ENCODE results near the gene MORN1.

Gene MORN1

DNA sequence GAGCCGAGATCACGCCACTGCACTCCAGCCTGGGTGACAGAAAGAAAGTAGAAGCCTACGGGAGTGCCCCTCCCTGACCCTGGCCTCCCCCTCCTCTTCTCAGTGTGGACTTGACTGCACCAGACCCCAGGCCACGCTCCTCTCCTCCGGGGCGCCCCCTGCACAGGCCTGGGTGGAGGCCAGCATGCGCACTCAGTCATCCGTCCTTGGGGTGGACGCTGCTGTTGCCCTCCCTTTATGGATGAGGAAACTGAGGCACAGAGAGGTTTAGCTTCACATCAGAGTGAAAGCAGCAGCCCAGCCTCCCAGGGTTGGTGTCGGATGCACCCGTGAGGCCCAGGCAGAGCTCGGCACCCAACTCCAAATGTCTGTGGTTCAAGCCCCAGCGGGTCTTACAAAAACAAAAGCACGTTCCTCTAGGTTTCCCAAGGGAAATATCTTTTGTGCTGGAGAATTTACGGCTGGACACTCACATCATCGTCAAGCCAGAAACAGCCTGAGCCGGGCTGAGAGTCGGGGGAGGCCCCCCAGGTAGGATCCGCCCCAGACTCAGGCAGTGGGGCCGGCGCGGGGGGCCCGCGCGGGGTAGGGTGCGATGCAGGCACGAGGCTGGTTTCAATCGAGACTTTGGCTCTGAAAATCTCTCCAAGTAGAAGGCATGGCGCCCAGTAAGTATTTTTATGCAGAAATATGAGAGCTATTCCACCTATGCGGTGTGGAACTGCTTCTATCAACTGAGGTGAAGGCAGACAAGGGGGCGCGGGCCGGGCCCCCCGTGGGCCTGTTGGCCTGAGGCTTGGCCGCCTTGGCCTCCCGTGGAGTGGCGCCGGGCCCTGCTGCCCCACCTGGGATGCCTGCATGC, 36.6 kb downstream of the MORN1 start:
- TF ChIP-seq ZNF274 (IDR thresholded peaks at IDR 0.05; ENCODE audit: low read depth, low read length), result no peak
- H3K4me3 ChIP-seq (ENCODE audit: low read length), result no peak overlapping the region

DNA sequence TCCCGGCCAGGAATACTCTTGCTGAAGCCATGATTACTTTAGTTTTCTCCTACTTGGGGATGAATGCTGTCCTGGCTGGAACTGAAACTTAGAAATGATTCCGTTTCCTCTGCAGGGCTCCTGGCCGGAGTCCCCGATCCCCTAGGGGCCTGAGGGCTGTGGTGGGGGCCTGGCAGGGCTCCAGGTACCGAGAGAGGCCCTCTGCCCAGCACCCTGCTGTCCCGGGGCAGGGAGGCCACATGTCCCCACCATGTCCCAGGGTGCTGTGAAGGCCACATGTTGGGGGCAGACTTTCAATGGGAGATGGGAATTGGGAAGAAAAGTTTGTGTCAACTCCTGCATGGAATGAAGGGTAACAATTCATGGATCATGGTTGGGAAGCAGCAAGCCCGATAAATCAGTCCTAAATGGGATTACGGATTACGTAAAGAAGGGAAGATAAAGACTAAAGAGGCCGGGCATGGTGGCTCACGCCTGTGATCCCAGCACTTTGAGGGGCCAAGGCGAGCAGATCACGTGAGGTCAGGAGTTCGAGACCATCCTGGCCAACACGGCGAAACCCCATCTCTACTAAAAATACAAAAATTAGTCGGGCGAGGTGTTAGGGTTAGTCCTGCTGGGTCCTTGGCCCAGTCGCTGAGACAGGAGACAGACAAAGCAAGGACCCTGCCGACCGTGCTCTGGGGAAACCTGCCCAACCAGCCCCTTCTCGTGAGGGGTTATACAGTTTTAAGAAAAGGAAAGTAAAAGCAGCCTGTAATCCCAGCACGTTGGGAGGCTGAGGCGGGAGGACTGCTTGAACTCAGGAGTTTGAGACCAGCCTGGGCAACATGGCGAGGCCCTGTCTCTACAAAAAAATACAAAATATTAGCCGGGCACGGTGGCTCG, 37.6 kb downstream of the MORN1 start:
- no peak overlapping the region for H3K4me3 ChIP-seq (ENCODE audit: low read length)
- no peak for TF ChIP-seq ZNF274 (IDR thresholded peaks at IDR 0.05; ENCODE audit: low read depth, low read length)

GRCh38 chr1:2352897-2353550, 38.3 kb downstream of the MORN1 start:
- no peak for TF ChIP-seq ZNF274 (IDR thresholded peaks at IDR 0.05; ENCODE audit: low read depth, low read length)
- no peak overlapping the region for H3K4me3 ChIP-seq (ENCODE audit: low read length)

GRCh38 chr1:2352341-2352896, 38.9 kb downstream of the MORN1 start:
- no peak for TF ChIP-seq ZNF274 (IDR thresholded peaks at IDR 0.05; ENCODE audit: low read depth, low read length)
- no peak overlapping the region for H3K4me3 ChIP-seq (ENCODE audit: low read length)

- no peak for TF ChIP-seq ZNF274 (IDR thresholded peaks at IDR 0.05; ENCODE audit: low read depth, low read length)
- H3K4me3 ChIP-seq (ENCODE audit: low read length), result no peak overlapping the region
Observed at GRCh38 chr1:2351723-2352122, 39.6 kb downstream of the MORN1 start.

DNA sequence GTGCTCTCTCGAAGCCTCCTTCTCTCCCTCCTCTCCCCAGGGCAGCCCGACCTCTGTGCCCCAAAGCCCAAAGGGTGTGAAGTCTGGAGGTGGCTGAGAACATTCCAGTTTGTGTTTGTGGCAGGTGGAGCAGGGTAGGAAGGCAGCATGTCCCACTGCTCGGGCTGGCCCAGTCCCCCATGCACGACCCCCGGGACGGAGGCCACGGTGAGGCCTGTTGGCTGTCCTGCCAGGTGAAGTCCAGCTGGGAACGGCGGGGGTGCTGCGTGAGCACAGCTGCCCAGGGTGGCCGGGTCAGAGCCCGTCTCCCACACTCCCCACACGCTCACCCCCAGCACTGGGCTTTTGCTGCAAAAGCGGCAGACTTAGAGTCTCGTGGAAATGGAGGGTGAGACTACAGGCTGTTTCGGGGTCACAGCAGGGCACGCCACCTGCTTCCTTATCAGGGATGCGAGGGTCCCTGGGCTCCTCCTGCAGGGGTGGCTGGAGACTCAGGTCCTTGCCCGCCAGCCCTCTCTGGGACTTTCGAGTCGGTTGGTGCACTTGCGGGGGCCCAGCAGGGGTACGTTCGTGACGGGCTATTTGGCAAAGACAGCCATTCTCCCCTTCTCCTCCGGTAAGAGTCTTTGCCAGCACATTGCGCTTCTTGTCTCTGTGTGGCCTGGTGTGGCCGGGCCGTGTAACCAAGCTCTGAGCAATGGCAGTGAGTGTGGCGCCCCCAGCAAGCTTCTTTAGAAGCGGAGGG, 40.3 kb downstream of the MORN1 start:
- no peak for TF ChIP-seq ZNF274 (IDR thresholded peaks at IDR 0.05; ENCODE audit: low read depth, low read length)
- H3K4me3 ChIP-seq (ENCODE audit: low read length), result no peak overlapping the region

DNA sequence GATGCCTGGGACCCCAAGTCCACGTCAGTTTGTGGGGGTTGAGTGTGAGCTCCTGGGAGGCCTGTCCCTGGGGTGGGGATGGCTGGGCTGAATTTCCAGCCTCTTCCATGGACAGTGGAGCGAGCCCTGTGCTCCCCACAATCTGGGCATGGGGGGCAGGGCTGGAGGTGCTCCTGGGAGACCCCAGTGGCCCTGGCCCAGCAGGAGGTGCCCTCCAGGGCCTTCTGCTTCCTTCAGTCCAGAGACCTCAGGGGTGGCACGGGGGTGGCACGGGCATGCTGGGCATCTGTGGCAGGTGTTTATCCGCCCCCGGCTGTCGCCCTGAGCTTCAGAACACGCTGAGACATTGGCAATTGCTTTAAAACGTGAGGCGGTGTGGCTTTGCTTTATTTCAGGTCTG, 40.9 kb downstream of the MORN1 start:
- no peak overlapping the region for H3K4me3 ChIP-seq (ENCODE audit: low read length)
- no peak for TF ChIP-seq ZNF274 (IDR thresholded peaks at IDR 0.05; ENCODE audit: low read depth, low read length)

- no peak for TF ChIP-seq ZNF274 (IDR thresholded peaks at IDR 0.05; ENCODE audit: low read depth, low read length)
- H3K4me3 ChIP-seq (ENCODE audit: low read length), result no peak overlapping the region
Observed at GRCh38 chr1:2349806-2350205, 41.5 kb downstream of the MORN1 start.

- no peak for TF ChIP-seq ZNF274 (IDR thresholded peaks at IDR 0.05; ENCODE audit: low read depth, low read length)
- H3K4me3 ChIP-seq (ENCODE audit: low read length), result no peak overlapping the region
Observed at GRCh38 chr1:2348346-2349325, 42.7 kb downstream of the MORN1 start.

DNA sequence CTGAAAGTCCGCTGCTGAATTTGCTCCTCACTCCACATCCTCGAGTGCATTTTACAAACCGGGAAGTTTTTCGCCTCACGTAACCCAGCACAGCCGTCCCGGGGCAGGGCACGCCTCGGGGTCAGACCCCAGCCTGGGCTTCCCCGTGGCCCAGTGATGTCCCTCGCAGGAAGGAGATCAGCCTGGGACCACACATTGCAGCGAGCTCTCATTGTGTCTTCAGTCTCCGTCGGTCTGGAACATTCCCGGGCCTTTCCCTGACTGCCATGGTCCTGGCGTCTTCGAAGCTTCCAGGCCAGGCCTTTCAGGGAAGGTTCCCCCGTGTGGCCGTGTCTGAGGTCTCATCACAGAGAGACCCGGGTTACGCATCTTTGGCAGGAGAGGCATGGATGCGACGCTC, 43.5 kb downstream of the MORN1 start:
- H3K4me3 ChIP-seq (ENCODE audit: low read length), result no peak overlapping the region

GRCh38 chr1:2347409-2347785, 44.0 kb downstream of the MORN1 start:
- no peak for TF ChIP-seq ZNF274 (IDR thresholded peaks at IDR 0.05; ENCODE audit: low read depth, low read length)

More for the DNA sequence above, 43.5 kb downstream of the MORN1 start:
- TF ChIP-seq ZNF274 (IDR thresholded peaks at IDR 0.05; ENCODE audit: low read depth, low read length), result no peak

DNA sequence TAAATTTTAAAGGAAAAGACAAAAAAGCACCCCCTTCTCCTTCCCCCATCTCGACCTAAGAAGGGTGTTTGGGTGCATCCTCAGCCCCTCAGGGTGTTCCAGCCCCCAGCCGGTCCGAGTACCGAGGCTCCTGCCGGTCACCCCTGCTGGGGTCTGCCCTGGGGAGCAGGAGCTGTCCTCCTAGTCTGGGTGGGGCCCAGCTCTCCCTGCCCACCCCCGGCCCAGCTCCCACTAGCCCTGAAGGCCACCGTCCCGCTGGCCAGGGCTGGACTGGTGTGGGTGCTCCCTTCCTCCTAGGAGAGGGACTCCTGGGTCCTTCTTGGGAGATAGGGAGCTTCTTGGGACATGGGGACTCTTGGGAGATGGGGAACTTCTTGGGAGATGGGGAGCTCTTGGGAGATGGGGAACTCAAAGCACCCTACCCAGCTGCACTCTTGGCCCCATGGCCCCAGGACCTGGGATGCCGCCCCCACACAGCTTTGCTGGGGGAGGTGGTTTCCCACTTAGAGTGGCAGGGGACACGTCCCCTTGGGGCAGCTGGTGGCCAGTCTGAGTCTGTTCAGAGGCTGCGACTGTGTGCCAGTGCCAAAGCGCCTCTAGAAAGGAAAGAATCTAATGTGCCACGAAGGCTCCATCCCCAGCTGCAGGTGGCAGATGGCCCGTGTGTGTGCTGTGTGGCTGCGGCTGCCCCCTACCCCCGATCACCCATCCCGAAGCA, 44.5 kb downstream of the MORN1 start:
- TF ChIP-seq ZNF274 (IDR thresholded peaks at IDR 0.05; ENCODE audit: low read depth, low read length), result no peak
- H3K4me3 ChIP-seq (ENCODE audit: low read length), result no peak overlapping the region

More at GRCh38 chr1:2347409-2347785, 44.0 kb downstream of the MORN1 start:
- H3K4me3 ChIP-seq (ENCODE audit: low read length), result no peak overlapping the region
